ENCODE results near the gene NEAT1. TPM values are rescaled to one million over a fixed set of nuclear protein-coding genes. Genes with fewer than 3 reads are reported as not detected.

The NEAT1 gene
- total RNA-seq, 1 experiment from 2014 or later: 37.8 TPM

GRCh38 chr11:65479184-65480145 lies 56.9 kb downstream of the NEAT1 start:
- peak; percentile 92 for DNase-seq (ENCODE audit: low read depth)

GRCh38 chr11:65482306-65482850 lies 59.8 kb downstream of the NEAT1 start:
- no peak for DNase-seq (ENCODE audit: low read depth)

- DNase-seq (ENCODE audit: low read depth): peak; percentile 52
Observed at GRCh38 chr11:65485920-65486219, 63.3 kb downstream of the NEAT1 start.

GRCh38 chr11:65486570-65487466 lies 64.2 kb downstream of the NEAT1 start:
- DNase-seq (ENCODE audit: low read depth): no peak

- peak; percentile 100 for DNase-seq (ENCODE audit: low read depth)
Observed at GRCh38 chr11:65487467-65488272, 65.1 kb downstream of the NEAT1 start.

GRCh38 chr11:65488273-65489034 lies 65.9 kb downstream of the NEAT1 start:
- peak; percentile 75 for DNase-seq (ENCODE audit: low read depth)

- DNase-seq (ENCODE audit: low read depth): peak; percentile 79
Observed at GRCh38 chr11:65489035-65489705, 66.6 kb downstream of the NEAT1 start.

GRCh38 chr11:65489706-65490320 lies 67.2 kb downstream of the NEAT1 start:
- DNase-seq (ENCODE audit: low read depth): peak; percentile 80

GRCh38 chr11:65491163-65491465 lies 68.5 kb downstream of the NEAT1 start:
- DNase-seq (ENCODE audit: low read depth): peak; percentile 56

- DNase-seq (ENCODE audit: low read depth): peak; percentile 93
Observed at GRCh38 chr11:65491614-65492386, 69.2 kb downstream of the NEAT1 start.

GRCh38 chr11:65492387-65492636 lies 69.7 kb downstream of the NEAT1 start:
- no peak for DNase-seq (ENCODE audit: low read depth)

GRCh38 chr11:65492637-65493366 lies 70.2 kb downstream of the NEAT1 start:
- DNase-seq (ENCODE audit: low read depth): peak; percentile 88

- peak; percentile 98 for DNase-seq (ENCODE audit: low read depth)
Observed at GRCh38 chr11:65493367-65494176, 71.0 kb downstream of the NEAT1 start.

All from LHCN-M2 (cell line).